Islet precursor cell (in vitro differentiated cells): Measurements from ENCODE around the gene ADCY1.
"Not testable (repeated sequence)": the region's sequence is repeated elsewhere in the genome, so short reads cannot be mapped to it uniquely, and the experiment has no call there.

ENCODE experiments used
- DNase-seq: peaks from one replicate; pipeline ENCODE4 v3.0.0-alpha.2; 2018

The ADCY1 gene

GRCh38 chr7:45768516-45769394, 194.6 kb downstream of the ADCY1 start:
- peak; percentile 99 for DNase-seq

GRCh38 chr7:45769626-45770025, 195.5 kb downstream of the ADCY1 start:
- DNase-seq: not testable (repeated sequence)
